ENCODE measurements around the gene TSEN15. TPM values are rescaled to one million over a fixed set of nuclear protein-coding genes. Genes with fewer than 3 reads are reported as not detected.
"Not testable (repeated sequence)": the region's sequence is repeated elsewhere in the genome, so short reads cannot be mapped to it uniquely, and the experiment has no call there.

Gene TSEN15
- total and polyA plus RNA-seq, 2 experiments from 2014 or later, result 55.8 TPM

- no peak for DNase-seq (ENCODE audit: low spot score)
- Histone ChIP-seq H3K4me3 (peak overlapping the region; percentile 77), H4K20me1 (replicated peaks; ENCODE audit: insufficient read depth) (no peaks in the 10 kb centered on the region), H3F3A (replicated peaks; ENCODE audit: low read depth) (peaks cover 9% of the 10 kb centered on the region; the same call in 1 of the 2 replicates), H2AFZ (peak overlapping the region; percentile 91), H3K79me2 (replicated peaks; ENCODE audit: insufficient read depth) (no peaks in the 10 kb centered on the region), H3K4me1 (ENCODE audit: insufficient read depth) (peaks cover 25% of the 10 kb centered on the region), H3K27me3 (ENCODE audit: insufficient read depth) (peaks cover 76% of the 10 kb centered on the region), H3K27ac (ENCODE audit: low read depth) (no peak overlapping the region), H3K4me2 (peak overlapping the region; percentile 87), H3K9me2 (ENCODE audit: insufficient read depth) (no peaks in the 10 kb centered on the region), H3K36me3 (ENCODE audit: insufficient read depth) (peaks cover 3% of the 10 kb centered on the region; the same call in 1 of the 2 replicates)
- Mint-ChIP-seq H3K4me3 (peak overlapping the region; percentile 73), H3K4me1 (peaks cover 13% of the 10 kb centered on the region), H3K9me3 (no peaks in the 10 kb centered on the region; the same call in 2 of the 3 replicates), H3K27ac (no peak overlapping the region), H3K27me3 (ENCODE audit: insufficient read depth, low read depth, poor library complexity) (peaks cover 36% of the 10 kb centered on the region), H3K36me3 (ENCODE audit: low read depth) (no peaks in the 10 kb centered on the region)
- peak; percentile 16 for TF ChIP-seq EZH2 (IDR thresholded peaks at IDR 0.05; ENCODE audit: low read depth, unreplicated experiment)
- TF ChIP-seq, protein P1, sequence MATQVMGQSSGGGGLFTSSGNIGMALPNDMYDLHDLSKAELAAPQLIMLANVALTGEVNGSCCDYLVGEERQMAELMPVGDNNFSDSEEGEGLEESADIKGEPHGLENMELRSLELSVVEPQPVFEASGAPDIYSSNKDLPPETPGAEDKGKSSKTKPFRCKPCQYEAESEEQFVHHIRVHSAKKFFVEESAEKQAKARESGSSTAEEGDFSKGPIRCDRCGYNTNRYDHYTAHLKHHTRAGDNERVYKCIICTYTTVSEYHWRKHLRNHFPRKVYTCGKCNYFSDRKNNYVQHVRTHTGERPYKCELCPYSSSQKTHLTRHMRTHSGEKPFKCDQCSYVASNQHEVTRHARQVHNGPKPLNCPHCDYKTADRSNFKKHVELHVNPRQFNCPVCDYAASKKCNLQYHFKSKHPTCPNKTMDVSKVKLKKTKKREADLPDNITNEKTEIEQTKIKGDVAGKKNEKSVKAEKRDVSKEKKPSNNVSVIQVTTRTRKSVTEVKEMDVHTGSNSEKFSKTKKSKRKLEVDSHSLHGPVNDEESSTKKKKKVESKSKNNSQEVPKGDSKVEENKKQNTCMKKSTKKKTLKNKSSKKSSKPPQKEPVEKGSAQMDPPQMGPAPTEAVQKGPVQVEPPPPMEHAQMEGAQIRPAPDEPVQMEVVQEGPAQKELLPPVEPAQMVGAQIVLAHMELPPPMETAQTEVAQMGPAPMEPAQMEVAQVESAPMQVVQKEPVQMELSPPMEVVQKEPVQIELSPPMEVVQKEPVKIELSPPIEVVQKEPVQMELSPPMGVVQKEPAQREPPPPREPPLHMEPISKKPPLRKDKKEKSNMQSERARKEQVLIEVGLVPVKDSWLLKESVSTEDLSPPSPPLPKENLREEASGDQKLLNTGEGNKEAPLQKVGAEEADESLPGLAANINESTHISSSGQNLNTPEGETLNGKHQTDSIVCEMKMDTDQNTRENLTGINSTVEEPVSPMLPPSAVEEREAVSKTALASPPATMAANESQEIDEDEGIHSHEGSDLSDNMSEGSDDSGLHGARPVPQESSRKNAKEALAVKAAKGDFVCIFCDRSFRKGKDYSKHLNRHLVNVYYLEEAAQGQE (IDR thresholded peaks at IDR 0.05; ENCODE audit: unreplicated experiment), result no peak
- ATAC-seq, result no peak
Observed at GRCh38 chr1:184037849-184038591, 13.5 kb upstream of the TSEN15 start.

DNA sequence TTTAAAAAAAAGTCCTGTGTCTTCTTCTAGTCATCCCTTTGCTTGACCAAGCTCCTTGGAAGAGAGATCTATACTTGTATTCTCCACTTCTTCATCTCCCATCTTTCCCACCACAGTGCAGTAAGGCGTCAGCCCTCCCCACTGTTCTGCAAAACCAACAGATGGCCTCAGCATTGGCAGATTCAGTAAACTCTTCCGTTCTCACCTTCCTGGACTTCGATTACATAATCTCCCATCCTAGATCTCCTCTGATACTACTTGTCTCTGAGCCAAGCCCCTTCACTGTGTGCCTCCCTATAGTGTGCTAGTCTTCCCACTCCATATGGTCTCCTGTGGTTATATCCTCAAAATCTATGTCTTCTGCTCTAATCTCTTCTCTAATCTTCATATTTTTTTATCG lies 12.4 kb upstream of the TSEN15 start:
- Histone ChIP-seq H3F3A (replicated peaks; ENCODE audit: low read depth) (peaks cover 9% of the 10 kb centered on the region; the same call in 1 of the 2 replicates), H2AFZ (no peak overlapping the region), H3K4me3 (no peak overlapping the region), H3K4me2 (no peak overlapping the region), H3K36me3 (ENCODE audit: insufficient read depth) (peaks cover 3% of the 10 kb centered on the region; the same call in 1 of the 2 replicates), H3K4me1 (ENCODE audit: insufficient read depth) (peaks cover 20% of the 10 kb centered on the region), H3K9me2 (ENCODE audit: insufficient read depth) (no peaks in the 10 kb centered on the region), H3K27me3 (ENCODE audit: insufficient read depth) (peaks cover 69% of the 10 kb centered on the region), H3K79me2 (replicated peaks; ENCODE audit: insufficient read depth) (no peaks in the 10 kb centered on the region), H4K20me1 (replicated peaks; ENCODE audit: insufficient read depth) (no peaks in the 10 kb centered on the region), H3K27ac (ENCODE audit: low read depth) (no peak overlapping the region)
- H3K27me3 Mint-ChIP-seq (ENCODE audit: insufficient read depth, low read depth, poor library complexity), result peaks cover 36% of the 10 kb centered on the region
- H3K36me3 Mint-ChIP-seq (ENCODE audit: low read depth), result no peaks in the 10 kb centered on the region
- H3K27ac Mint-ChIP-seq, result no peak overlapping the region
- H3K4me1 Mint-ChIP-seq, result peaks cover 13% of the 10 kb centered on the region
- no peaks in the 10 kb centered on the region; the same call in 2 of the 3 replicates for H3K9me3 Mint-ChIP-seq
- peak overlapping the region; percentile 1; the same call in 1 of the 3 replicates for H3K4me3 Mint-ChIP-seq
- DNase-seq (ENCODE audit: low spot score) (no peak), ATAC-seq (no peak)
- TF ChIP-seq EZH2 (IDR thresholded peaks at IDR 0.05; ENCODE audit: low read depth, unreplicated experiment) (no peak), NANOG (IDR thresholded peaks at IDR 0.05; ENCODE audit: borderline replicate concordance) (no peak), EZH2phosphoT487 (IDR thresholded peaks at IDR 0.05; ENCODE audit: unreplicated experiment) (no peak)

DNA sequence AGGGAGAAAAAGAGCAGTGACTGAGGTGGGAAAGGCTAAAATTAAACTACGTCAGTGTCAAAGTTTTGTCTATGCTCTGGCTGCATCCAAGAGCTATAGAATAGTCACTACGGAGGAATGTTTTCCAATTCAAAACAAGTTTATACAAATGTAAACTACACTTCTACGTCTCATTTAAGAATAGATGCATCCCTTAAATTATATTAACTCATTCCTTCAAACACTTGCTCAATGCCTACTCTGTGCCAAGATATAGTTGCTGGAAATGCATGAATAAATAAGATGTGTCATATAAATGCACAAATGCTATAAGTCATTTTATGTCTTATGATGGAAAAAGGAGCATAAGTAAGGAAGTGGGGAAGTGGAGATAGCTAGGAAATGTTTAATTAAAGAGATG lies 9.8 kb upstream of the TSEN15 start:
- Mint-ChIP-seq H3K4me1 (peaks cover 21% of the 10 kb centered on the region), H3K27ac (no peak overlapping the region), H3K36me3 (ENCODE audit: low read depth) (no peaks in the 10 kb centered on the region), H3K4me3 (no peak overlapping the region), H3K9me3 (no peaks in the 10 kb centered on the region; the same call in 2 of the 3 replicates), H3K27me3 (ENCODE audit: insufficient read depth, low read depth, poor library complexity) (peaks cover 25% of the 10 kb centered on the region)
- Histone ChIP-seq H2AFZ (no peak overlapping the region), H3K4me3 (no peak overlapping the region), H3K9me2 (ENCODE audit: insufficient read depth) (no peaks in the 10 kb centered on the region), H4K20me1 (replicated peaks; ENCODE audit: insufficient read depth) (no peaks in the 10 kb centered on the region), H3K4me2 (peak overlapping the region; percentile 64), H3K27me3 (ENCODE audit: insufficient read depth) (peaks cover 43% of the 10 kb centered on the region), H3K27ac (ENCODE audit: low read depth) (no peak overlapping the region), H3K36me3 (ENCODE audit: insufficient read depth) (peaks cover 3% of the 10 kb centered on the region; the same call in 1 of the 2 replicates), H3K79me2 (replicated peaks; ENCODE audit: insufficient read depth) (no peaks in the 10 kb centered on the region), H3F3A (replicated peaks; ENCODE audit: low read depth) (no peaks in the 10 kb centered on the region), H3K4me1 (ENCODE audit: insufficient read depth) (peaks cover 27% of the 10 kb centered on the region)
- DNase-seq (ENCODE audit: low spot score) (no peak), ATAC-seq (no peak)
- TF ChIP-seq POLR2AphosphoS5 (IDR thresholded peaks at IDR 0.05; ENCODE audit: low read depth) (no peak), STAT1 (IDR thresholded peaks at IDR 0.05; ENCODE audit: unreplicated experiment) (no peak)

DNA sequence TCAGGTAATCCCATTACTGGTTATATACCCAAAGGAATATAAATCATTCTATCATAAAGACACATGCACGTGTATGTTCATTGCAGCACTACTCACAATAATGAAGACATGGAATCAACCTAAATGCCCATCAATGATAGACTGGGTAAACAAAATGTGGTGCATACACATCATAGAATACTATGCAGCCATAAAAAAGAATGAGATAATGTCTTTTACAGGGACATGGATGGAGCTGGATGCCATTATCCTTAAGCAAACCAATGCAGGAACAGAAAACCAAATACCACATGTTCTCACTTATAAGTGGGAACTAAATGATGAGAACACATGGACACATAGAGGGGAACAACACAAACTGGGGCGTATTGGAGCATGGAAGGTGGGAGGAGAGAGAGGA lies 8.2 kb upstream of the TSEN15 start:
- not testable (repeated sequence) for H3F3A ChIP-seq (replicated peaks; ENCODE audit: low read depth); H3K36me3 ChIP-seq (ENCODE audit: insufficient read depth); H4K20me1 ChIP-seq (replicated peaks; ENCODE audit: insufficient read depth); H3K79me2 ChIP-seq (replicated peaks; ENCODE audit: insufficient read depth); H3K4me2 ChIP-seq; H2AFZ ChIP-seq; DNase-seq (ENCODE audit: low spot score); H3K9me3 Mint-ChIP-seq; H3K27ac ChIP-seq (ENCODE audit: low read depth); H3K4me3 ChIP-seq; H3K27ac Mint-ChIP-seq; ATAC-seq; H3K4me3 Mint-ChIP-seq; H3K36me3 Mint-ChIP-seq (ENCODE audit: low read depth); H3K9me2 ChIP-seq (ENCODE audit: insufficient read depth)
- Mint-ChIP-seq H3K4me1 (peaks cover 28% of the 10 kb centered on the region), H3K27me3 (ENCODE audit: insufficient read depth, low read depth, poor library complexity) (peaks cover 15% of the 10 kb centered on the region)
- Histone ChIP-seq H3K4me1 (ENCODE audit: insufficient read depth) (peaks cover 33% of the 10 kb centered on the region), H3K27me3 (ENCODE audit: insufficient read depth) (peaks cover 27% of the 10 kb centered on the region)

Data from GM23338 (cell line).